ENCODE results near the gene UFD1. TPM values are rescaled to one million over a fixed set of nuclear protein-coding genes. Genes with fewer than 3 reads are reported as not detected.

Gene UFD1
- total and polyA plus RNA-seq, 2 of the 13 experiments (the other 11 are each of a cell fraction or from before 2014, with no cell fraction given), result 47.9 to 51.1 TPM

DNA sequence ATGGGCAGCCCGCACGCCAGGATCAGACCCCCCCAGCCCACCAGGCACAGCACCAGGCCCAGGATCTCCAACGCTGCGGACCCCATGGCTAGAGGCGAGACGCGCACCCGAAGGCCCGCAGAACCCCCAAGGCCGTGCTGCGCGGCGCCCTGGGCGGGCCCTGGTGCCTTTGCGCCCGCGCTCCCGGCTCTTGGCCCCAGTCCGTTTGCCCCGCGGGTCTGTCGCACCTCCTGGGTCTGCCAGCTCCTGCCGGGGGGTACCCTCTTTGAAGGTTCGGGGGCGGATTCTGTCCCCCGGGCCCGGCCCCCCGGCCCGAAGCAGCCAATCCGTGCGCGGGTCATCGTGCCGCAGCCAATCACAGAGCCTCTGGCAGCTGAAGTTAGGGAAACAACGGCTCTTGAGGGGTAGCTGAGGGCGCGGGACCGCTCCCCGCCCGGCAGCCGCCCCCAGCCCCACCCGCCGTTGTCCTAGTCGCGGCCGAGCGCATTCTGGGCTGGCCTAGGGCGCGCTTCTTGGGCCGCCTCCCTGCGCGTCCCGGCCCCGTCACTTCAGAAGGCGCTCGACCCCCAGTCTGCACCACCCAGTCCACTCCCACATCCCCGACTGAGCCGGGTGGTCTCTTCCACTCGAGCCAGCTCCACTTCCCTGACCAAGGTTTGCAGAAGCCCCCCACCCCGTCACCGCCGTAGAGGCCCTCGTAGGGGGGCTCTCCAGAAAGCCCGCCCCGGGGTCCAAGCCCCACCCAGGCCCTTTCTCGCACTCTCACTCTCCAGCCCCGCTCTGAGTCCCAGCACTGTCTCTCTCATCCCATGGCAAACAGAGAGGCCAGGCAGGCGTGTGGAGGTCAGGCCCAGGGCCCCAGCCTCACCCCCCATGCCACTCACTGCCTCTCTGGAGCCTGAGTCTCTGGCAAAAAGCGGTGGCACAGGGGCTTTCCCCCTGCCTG, 45.5 kb upstream of the UFD1 start, which contains the start of gene CLDN5 (continued):
- no peak for TF ChIP-seq ZFP41 (CRISPR knock-in tag; IDR thresholded peaks at IDR 0.05; ENCODE audit: borderline replicate concordance)
- no peak for TF ChIP-seq ZC3H13 (CRISPR knock-in tag; IDR thresholded peaks at IDR 0.05)
- no peak for TF ChIP-seq ZNF562 (CRISPR knock-in tag; IDR thresholded peaks at IDR 0.05; ENCODE audit: borderline replicate concordance)
- no peak for TF ChIP-seq ZNF20 (CRISPR knock-in tag; IDR thresholded peaks at IDR 0.05)
- TF ChIP-seq ZNF891 (CRISPR knock-in tag; IDR thresholded peaks at IDR 0.05), result no peak
- TF ChIP-seq, protein P1, sequence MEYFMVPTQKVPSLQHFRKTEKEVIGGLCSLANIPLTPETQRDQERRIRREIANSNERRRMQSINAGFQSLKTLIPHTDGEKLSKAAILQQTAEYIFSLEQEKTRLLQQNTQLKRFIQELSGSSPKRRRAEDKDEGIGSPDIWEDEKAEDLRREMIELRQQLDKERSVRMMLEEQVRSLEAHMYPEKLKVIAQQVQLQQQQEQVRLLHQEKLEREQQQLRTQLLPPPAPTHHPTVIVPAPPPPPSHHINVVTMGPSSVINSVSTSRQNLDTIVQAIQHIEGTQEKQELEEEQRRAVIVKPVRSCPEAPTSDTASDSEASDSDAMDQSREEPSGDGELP (IDR thresholded peaks at IDR 0.05; ENCODE audit: borderline replicate concordance, low read depth), result no peak

DNA sequence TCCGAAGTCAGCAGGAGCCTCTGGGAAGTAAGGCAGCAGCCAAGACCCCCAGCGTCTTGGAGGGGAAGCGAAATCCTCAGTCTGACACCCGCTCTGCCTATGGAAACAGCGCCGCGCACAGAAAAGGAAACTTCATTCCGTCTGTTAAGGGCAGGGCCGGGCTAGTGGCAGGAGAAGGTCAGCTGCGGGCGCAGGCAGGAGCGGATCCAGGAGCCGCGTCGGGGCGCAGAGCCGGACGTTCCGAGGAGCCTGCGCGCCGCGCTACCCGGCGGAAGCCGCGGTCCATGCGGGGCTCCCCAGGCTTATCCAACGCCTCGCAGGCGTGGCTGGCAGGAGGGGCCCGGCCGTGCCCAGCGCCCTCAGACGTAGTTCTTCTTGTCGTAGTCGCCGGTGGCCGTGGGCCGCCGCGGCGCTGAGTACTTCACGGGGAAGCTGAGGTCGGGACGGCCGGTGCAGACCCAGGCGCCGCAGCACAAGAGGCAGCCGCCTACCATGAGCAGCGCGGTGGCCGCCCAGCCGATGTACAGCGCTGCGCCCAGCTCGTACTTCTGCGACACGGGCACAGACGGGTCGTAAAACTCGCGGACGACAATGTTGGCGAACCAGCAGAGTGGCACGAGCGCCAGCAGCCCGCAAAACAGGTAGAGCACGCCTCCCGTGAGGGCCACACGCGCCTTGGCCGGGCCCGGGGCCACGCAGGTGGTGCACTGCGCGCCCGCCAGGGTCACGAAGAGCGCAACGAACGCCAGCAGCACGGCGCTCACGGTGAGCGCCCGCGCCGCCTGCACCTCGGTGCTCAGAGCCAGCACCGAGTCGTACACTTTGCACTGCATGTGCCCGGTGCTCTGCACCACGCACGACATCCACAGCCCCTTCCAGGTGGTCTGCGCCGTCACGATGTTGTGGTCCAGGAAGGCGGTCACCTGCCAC, 44.5 kb upstream of the UFD1 start:
- Histone ChIP-seq H3K4me3 (replicated peaks in 1 of 3; ENCODE audit: insufficient read depth in 1 of 3, low read depth in 2 of 3, low read length in 3 of 3) (no peak overlapping the region), H3K79me2 (ENCODE audit: insufficient read depth, low read length) (no peaks in the 10 kb centered on the region), H3K9ac (ENCODE audit: insufficient read depth, low read depth, low read length) (no peak overlapping the region), H3K9me3 (ENCODE audit: low read length) (no peaks in the 10 kb centered on the region), H3K27me3 (ENCODE audit: control insufficient read depth in 1 of 2, insufficient read depth in 2 of 2, low read length in 2 of 2) (peaks cover 0 to 13% of the 10 kb centered on the region in 2 experiments; a peak in 1 of 5 replicates), H3K4me2 (ENCODE audit: low read depth, low read length) (no peak overlapping the region), H3K4me1 (ENCODE audit: insufficient read depth, low read length) (no peaks in the 10 kb centered on the region), H3K36me3 (replicated peaks in 1 of 2; ENCODE audit: control insufficient read depth in 1 of 2, insufficient read depth in 2 of 2, low read length in 2 of 2) (no peaks in the 10 kb centered on the region; a peak in 1 of 5 replicates), H4K20me1 (ENCODE audit: insufficient read depth, low read length) (no peaks in the 10 kb centered on the region), H2AFZ (ENCODE audit: low read length) (no peak overlapping the region), H3K27ac (ENCODE audit: extremely low read length, insufficient read depth, low read length) (no peak overlapping the region)
- POLR2A ChIA-PET, result no interaction called here
- no TSS peak for BruUV-seq (replicated peaks)
- no peak for DNase-seq (ENCODE audit: low spot score)
- FAIRE-seq, result no peak
- TF ChIP-seq, protein P2, sequence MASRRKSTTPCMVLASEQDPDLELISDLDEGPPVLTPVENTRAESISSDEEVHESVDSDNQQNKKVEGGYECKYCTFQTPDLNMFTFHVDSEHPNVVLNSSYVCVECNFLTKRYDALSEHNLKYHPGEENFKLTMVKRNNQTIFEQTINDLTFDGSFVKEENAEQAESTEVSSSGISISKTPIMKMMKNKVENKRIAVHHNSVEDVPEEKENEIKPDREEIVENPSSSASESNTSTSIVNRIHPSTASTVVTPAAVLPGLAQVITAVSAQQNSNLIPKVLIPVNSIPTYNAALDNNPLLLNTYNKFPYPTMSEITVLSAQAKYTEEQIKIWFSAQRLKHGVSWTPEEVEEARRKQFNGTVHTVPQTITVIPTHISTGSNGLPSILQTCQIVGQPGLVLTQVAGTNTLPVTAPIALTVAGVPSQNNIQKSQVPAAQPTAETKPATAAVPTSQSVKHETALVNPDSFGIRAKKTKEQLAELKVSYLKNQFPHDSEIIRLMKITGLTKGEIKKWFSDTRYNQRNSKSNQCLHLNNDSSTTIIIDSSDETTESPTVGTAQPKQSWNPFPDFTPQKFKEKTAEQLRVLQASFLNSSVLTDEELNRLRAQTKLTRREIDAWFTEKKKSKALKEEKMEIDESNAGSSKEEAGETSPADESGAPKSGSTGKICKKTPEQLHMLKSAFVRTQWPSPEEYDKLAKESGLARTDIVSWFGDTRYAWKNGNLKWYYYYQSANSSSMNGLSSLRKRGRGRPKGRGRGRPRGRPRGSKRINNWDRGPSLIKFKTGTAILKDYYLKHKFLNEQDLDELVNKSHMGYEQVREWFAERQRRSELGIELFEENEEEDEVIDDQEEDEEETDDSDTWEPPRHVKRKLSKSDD (CRISPR knock-in tag; IDR thresholded peaks at IDR 0.05; ENCODE audit: low read depth), result peak; percentile 50; the same call in 1 of the 2 replicates
- no peak for TF ChIP-seq ZNF138 (CRISPR knock-in tag; IDR thresholded peaks at IDR 0.05; ENCODE audit: low read depth)
- TF ChIP-seq KAT7 (CRISPR knock-in tag; IDR thresholded peaks at IDR 0.05; ENCODE audit: borderline replicate concordance), result no peak
- no peak for TF ChIP-seq FOXC1 (CRISPR knock-in tag; IDR thresholded peaks at IDR 0.05; ENCODE audit: borderline replicate concordance)
- TF ChIP-seq ZNF317 (CRISPR knock-in tag; IDR thresholded peaks at IDR 0.05), result no peak
- TF ChIP-seq, protein P3, sequence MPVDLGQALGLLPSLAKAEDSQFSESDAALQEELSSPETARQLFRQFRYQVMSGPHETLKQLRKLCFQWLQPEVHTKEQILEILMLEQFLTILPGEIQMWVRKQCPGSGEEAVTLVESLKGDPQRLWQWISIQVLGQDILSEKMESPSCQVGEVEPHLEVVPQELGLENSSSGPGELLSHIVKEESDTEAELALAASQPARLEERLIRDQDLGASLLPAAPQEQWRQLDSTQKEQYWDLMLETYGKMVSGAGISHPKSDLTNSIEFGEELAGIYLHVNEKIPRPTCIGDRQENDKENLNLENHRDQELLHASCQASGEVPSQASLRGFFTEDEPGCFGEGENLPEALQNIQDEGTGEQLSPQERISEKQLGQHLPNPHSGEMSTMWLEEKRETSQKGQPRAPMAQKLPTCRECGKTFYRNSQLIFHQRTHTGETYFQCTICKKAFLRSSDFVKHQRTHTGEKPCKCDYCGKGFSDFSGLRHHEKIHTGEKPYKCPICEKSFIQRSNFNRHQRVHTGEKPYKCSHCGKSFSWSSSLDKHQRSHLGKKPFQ (CRISPR knock-in tag; IDR thresholded peaks at IDR 0.05; ENCODE audit: insufficient replicate concordance), result no peak
- no peak for ATAC-seq
- CTCF ChIA-PET (ENCODE audit: low intra/inter-chr PET ratio, low total read pairs), result no interaction called here
- intact Hi-C loops (cut with micrococcal nuclease; ENCODE audit: unreplicated experiment) (no loop called here), in situ Hi-C loops (cut with HindIII; ENCODE audit: extremely low pct_ligation_motif_present, low pct_unique_long_range_greater_than_20kb) (no loop called here)
- WGBS (ENCODE audit: low lambda C conversion rate), result 99% methylated on average over 95 of the region's 99 CpGs

Measured in HepG2 (cell line).